Astrocyte of the cerebellum (primary cell): ENCODE measurements around the gene PBLD.

Source experiments
- DNase-seq: peaks from one replicate; pipeline ENCODE4 v3.0.0-alpha.2; 2011; ENCODE audit warnings: low read depth
- H3K4me3 ChIP-seq: 2 replicates; pipeline ENCODE4 v1.5.1; 2011; ENCODE audit warnings: mild to moderate bottlenecking, low read depth, low read length, moderate library complexity
- in situ Hi-C: cut with HindIII; loops from 2 replicates; pipeline ENCODE4 v1.10.0; 2017; ENCODE audit warnings: low sequenced_read_pairs
- TF ChIP-seq, protein P1 (sequence below): IDR thresholded peaks from 2 replicates; pipeline ENCODE4 v1.5.1; 2012; ENCODE audit warnings: low read length, low read depth, moderate library complexity, mild to moderate bottlenecking; ENCODE audit errors: missing control alignments

Gene PBLD

DNA sequence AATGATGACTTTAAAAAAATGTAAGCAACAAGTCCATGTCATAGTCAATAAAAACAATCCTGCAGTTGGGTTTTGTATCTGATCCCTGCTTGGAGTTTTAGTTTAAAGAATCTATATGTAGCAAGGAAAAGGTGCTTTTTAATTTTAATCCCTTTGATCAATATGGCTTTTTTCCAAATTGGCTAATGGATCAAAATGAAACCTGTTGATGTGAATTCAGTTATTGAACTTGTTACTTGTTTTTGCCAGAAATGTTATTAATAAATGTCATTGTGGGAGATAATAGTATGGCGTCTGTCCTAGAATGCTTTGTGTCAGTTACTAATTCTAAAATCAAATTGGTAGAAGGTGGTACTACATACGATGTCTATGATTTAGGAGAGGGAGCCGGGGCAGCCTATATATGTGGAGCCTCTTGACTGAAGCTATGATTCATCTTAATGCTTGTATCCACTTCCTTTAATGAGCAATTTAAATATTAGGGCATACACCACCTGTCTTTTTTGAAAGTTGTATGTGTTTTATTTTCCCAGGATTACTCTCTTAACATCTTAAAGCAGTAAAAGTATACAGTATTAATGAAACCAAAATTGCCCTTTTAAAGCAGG lies 10.3 kb upstream of the PBLD start:
- TF ChIP-seq, protein P1, sequence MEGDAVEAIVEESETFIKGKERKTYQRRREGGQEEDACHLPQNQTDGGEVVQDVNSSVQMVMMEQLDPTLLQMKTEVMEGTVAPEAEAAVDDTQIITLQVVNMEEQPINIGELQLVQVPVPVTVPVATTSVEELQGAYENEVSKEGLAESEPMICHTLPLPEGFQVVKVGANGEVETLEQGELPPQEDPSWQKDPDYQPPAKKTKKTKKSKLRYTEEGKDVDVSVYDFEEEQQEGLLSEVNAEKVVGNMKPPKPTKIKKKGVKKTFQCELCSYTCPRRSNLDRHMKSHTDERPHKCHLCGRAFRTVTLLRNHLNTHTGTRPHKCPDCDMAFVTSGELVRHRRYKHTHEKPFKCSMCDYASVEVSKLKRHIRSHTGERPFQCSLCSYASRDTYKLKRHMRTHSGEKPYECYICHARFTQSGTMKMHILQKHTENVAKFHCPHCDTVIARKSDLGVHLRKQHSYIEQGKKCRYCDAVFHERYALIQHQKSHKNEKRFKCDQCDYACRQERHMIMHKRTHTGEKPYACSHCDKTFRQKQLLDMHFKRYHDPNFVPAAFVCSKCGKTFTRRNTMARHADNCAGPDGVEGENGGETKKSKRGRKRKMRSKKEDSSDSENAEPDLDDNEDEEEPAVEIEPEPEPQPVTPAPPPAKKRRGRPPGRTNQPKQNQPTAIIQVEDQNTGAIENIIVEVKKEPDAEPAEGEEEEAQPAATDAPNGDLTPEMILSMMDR = no peak
- no peak for DNase-seq
- in situ Hi-C loops = no loop called here

DNA sequence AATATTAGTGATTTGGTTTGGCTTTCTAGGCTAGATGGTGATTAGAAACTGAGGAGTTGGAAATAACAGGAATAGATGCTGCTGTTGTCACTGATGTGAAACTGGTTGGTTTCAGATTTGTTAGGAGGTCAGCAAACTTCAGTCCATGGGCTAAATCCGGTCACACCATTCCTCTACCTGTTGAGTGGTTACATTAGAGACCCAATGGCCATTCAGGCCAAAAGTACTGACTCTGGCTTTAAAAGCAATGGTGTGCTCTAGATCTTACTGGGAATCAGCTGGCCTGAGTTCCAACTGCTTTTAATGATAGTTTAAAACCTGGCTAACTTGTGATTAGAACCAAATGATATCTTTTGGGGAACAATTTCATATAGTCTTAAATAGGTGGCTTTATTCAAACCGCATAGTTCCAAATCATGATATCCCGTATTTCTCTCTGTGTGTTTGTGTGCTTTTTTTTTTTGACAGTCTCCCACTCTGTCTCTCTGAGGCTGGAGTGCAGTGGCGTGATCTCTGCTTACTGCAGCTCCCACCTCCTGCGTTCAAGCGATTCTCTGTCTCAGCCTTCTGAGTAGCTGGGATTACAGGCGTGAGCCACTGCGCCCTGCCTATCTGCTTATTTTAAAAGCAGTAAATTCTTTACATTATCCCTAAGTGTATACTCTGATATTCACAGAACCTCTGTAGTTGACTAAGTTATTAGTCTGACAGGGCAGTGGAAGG lies 7.8 kb upstream of the PBLD start:
- no peak overlapping the region for H3K4me3 ChIP-seq
- no peak for DNase-seq
- TF ChIP-seq, protein P1 = no peak
- in situ Hi-C loops = no loop called here

More for the DNA sequence above, 10.3 kb upstream of the PBLD start:
- no peak overlapping the region for H3K4me3 ChIP-seq

DNA sequence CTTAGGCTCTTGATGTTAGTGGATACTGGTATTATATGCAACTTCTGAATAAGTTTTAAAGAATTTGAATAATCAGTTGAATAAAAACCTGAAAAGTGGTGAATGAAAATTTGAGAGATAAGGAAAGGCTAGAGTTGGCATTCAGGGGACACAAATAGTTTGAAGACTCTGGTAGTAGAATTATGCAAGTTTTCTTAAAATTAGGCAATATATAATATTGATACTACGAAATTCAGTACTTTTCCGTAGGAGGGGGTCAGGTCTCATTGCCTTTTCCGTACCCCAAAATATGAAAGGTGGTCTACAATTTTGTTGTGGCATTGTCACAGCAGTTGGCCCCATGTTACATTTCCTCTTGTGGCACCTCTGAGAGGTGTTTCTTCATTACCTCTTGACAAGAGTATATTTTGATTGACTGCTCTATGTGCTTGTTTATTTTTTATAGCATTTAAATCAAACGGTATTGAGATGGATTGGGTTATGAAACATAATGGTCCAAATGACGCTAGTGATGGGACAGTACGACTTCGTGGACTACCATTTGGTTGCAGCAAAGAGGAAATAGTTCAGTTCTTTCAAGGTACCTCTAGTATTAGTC lies 4.1 kb upstream of the PBLD start:
- DNase-seq = no peak
- in situ Hi-C loops = no loop called here
- H3K4me3 ChIP-seq = no peak overlapping the region
- TF ChIP-seq, protein P1 = no peak

DNA sequence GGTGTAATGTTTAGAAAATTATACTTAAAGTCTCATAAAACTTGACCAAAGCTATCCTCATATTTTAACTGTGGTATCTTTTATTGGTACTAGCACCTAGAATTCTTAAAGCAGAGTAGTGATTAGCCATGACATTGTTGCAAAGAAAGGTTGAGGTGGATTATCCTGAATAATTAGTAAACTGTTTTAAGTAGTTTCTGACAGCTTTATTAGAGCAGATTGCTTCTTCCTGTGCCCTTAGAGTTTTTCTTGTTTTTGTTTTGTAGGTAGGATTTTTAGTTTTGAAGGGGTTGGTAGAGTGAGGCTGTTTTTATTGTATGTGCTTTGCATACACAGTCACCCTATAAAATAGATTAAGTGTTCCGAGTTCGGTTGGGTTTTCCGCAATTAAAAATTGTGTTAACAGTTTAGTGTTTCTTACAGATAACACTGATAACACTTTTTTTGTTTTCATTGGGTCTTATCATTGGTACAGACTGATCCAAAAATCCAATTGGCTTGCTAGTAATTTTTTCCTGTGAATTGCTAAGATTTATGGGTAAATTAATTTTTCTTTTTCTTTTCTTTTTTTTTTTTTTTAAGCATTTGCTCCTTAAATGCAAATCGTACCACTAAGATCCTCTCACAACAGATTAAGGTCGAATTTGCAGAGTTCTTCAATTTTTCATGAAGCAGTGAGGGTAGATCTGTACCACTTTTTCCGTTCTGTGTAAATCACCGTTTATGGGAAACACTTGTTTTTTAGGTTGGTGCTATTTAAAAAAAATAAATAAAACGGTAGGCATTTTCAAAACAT lies 2.1 kb upstream of the PBLD start:
- in situ Hi-C loops = no loop called here
- TF ChIP-seq, protein P1 = no peak
- DNase-seq = no peak
- H3K4me3 ChIP-seq = peak overlapping the region; percentile 98

DNA sequence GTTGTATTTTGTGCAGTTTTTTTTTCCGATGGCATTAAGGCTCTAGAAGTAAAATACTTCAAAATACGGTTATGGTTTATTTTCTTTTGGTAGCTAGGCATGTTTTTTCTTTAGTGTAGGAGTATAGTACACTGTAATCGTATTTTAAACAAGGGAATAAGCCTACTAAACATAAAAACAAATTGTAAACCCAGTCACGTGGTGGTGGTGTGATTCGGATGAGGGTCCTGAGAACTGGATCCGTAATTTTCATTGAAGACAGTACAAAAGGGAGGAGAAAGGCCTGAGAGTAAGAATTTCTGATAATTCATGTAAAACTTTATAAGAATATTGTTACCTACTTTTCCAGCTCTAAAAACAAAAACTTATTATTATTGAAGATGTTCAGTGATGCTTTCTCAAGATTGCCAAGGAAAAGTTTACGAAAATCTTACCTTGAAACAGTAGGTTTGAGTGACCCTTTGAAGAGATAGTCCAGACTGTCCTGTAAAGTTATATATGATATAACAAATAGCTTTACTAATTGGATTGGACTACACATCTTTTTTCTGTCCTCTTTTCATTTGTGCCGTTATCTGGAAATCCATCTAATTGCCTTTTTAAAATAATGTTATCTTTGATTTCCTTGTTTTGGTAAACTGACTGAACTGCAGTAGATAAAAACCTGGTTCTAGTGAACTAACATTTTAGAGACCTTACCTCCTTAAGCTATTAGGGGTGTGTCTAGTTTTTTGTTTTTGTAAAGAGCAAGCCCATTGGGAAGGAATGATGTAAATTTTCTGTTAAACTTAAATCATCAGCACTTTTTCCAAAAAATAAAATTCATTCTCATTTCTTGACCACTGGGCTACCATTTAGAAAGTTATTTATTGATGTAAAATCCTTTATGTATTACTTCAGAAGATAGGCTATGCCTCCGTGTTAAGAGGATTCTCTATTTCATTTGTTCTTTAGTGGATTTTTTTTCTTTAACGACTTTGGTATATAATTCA lies 1.0 kb upstream of the PBLD start:
- in situ Hi-C loops = no loop called here

More for the DNA sequence above, 1.0 kb upstream of the PBLD start:
- TF ChIP-seq, protein P1 = no peak
- H3K4me3 ChIP-seq = peak overlapping the region; percentile 98
- DNase-seq = no peak
